Tibial artery (tissue), 4 donors: Measurements from ENCODE around the gene TTC19.
A peak's percentile ranks its signal among the peaks of the same experiment; 100 is the strongest.

ENCODE experiments used
- DNase-seq, 2 donors: peaks; one replicate each; pipeline ENCODE4 v3.0.0-alpha.2; 2019
- H3K27ac ChIP-seq, 2 donors: fragments of 200-600 bp; sonication (generic) in 1 of 2; 1 replicate in 1 of 2; 2 replicates in 1 of 2; pipeline ENCODE4 v1.5.1; 2018 to 2019; ENCODE audit warnings: mild to moderate bottlenecking in 1 of 2
- H3K27me3 ChIP-seq, 2 donors: fragments of 200-600 bp; sonication (generic) in 1 of 2; one replicate each; pipeline versions ENCODE4 v1.5.1 to v1.6.0; 2016 to 2019
- H3K36me3 ChIP-seq, 3 donors: fragments of 200-600 bp; sonication (generic) in 2 of 3; one replicate each; pipeline ENCODE4 v1.5.1; 2016 to 2019; ENCODE audit warnings: mild to moderate bottlenecking in 2 of 3
- H3K4me1 ChIP-seq, 4 donors: fragments of 200-600 bp; sonication (generic) in 2 of 4; 1 replicate in 3 of 4; 2 replicates in 1 of 4; pipeline ENCODE4 v1.5.1; 2016 to 2019
- H3K4me3 ChIP-seq, 2 donors: fragments of 200-600 bp; sonication (generic) in 1 of 2; 1 replicate in 1 of 2; 2 replicates in 1 of 2; pipeline ENCODE4 v1.5.1; 2018 to 2019; ENCODE audit warnings: mild to moderate bottlenecking in 2 of 2
- H3K9me3 ChIP-seq, 3 donors: fragments of 200-600 bp; sonication (generic) in 1 of 3; one replicate each; pipeline ENCODE4 v1.5.1; 2016 to 2019
- CTCF ChIP-seq, 2 experiments: fragments of 200-600 bp in 1 of 2; fragments of 450-650 bp in 1 of 2; IDR thresholded peaks; one replicate each; pipeline ENCODE4 v1.5.1; 2017 to 2019; ENCODE audit warnings: antibody characterized with exemption in 2 of 2, mild to moderate bottlenecking in 1 of 2, moderate library complexity in 1 of 2
- intact Hi-C: fragments of 100-400 bp; cut with DNase I; formaldehyde crosslinking; loops from one replicate; pipeline ENCODE4 v1.15.0; 2023; ENCODE audit warnings: low total_unique reads

The TTC19 gene

DNA sequence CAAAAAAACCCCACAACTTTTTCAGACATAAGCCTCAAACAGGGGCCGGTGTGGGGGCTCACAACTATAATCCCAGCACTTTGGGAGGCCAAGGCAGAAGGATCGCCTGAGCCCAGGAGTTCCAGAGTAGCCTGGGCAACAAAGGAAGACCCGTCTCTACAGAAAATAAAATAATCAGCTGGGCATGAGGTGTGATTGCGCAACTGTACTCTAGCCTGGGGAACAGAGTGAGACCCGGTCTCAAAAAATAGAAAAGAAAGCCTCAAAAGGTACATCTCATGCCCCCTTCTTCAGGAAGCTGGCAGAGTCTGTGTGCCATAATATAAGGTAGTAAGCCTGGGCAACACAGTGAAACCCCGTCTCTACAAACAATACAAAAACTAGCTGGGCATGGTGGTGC is 3.3 kb upstream of the TTC19 start:
- H3K9me3 ChIP-seq: no peaks in the 10 kb centered on the region
- no peaks in the 10 kb centered on the region for H3K27me3 ChIP-seq
- H3K36me3 ChIP-seq: peaks cover 8 to 30% (median 10%) of the 10 kb centered on the region in 3 donors
- no peak for DNase-seq
- peaks cover 0 to 15% (median 11%) of the 10 kb centered on the region in 4 donors for H3K4me1 ChIP-seq
- no peak for TF ChIP-seq CTCF (IDR thresholded peaks at IDR 0.05)
- intact Hi-C loops: loop anchor here (5.0 kb wide), 1 partner anchor 734 kb away; no protein-coding TSS in a partner anchor
- H3K27ac ChIP-seq: no peak overlapping the region
- no peak overlapping the region for H3K4me3 ChIP-seq

DNA sequence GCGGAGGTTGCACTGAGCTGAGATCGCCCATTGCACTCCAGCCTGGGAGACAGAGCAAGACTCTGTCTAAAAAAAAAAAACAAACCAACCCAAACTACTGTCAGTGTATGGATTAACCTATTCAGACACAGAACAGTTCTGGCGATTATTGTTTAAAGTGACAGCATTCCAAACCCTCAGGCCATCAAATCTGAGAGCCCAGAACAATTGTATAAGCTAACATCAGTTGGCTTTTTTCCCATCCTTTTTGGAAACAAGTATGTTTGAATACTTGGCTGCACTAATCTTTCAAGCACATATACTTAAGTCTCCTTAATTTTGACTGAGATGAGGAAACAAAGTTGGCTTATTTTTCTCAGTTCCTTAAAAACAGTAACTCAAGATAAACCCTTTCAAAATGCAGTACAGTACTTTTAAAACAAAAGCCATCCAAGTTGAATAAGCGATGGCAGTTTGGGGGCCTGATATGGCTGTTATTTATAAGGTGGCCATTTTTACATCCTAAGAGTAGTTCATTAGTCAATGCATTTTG is 1.5 kb upstream of the TTC19 start:
- no peak for TF ChIP-seq CTCF (IDR thresholded peaks at IDR 0.05)
- Histone ChIP-seq H3K36me3 (peaks cover 19 to 34% (median 20%) of the 10 kb centered on the region in 3 donors), H3K27me3 (no peaks in the 10 kb centered on the region), H3K4me1 (peaks cover 0 to 23% (median 15%) of the 10 kb centered on the region in 4 donors), H3K4me3 (peak overlapping the region; percentile 77 to 88), H3K9me3 (no peaks in the 10 kb centered on the region), H3K27ac (peak overlapping the region in 1 of 2 donors; percentile 93)
- DNase-seq: no peak
- intact Hi-C loops: loop anchor here (5.0 kb wide), 1 partner anchor 736 kb away; no protein-coding TSS in a partner anchor

DNA sequence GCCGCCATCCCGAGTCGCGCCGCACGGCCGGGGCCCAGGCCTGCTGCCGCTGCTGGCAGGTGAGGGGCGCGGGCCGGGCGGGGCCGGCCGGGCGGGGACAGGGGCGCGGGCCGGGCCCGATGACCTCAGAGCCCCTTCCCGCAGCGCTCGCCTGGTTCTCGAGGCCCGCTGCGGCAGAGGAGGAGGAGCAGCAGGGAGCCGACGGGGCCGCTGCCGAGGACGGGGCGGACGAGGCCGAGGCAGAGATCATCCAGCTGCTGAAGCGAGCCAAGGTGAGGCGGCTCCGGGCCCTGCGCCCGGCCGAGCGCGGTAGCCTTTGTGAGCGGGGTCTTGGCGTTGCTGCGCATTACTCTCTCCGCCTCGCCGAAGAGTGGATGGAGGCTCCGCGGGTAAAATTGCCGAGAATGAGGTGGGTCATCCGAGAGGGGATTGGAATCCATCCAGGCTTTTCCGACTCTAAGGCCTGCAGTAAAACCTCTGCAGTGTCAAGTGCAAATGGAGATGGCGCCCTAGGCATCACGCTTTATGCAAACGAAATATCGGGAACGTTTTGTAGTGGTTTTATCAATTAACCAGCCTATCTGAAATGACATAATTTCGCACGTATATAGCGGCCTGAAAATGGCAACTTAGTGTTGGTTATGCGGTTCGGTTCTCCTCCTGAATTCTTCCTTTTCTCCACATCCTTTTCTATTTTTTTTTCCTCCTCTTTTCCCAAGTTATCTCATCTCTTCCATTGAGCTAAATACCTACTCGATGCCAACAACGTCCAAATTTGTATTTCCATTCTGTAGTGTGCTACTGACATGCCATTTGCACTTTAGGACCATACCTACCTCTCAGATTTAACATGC is 577 bp downstream of the TTC19 start:
- Histone ChIP-seq H3K9me3 (no peaks in the 10 kb centered on the region), H3K27me3 (no peaks in the 10 kb centered on the region), H3K4me3 (peak overlapping the region; percentile 77 to 88), H3K36me3 (peaks cover 36 to 46% (median 40%) of the 10 kb centered on the region in 3 donors), H3K27ac (peak overlapping the region; percentile 91 to 93), H3K4me1 (peaks cover 0 to 23% (median 15%) of the 10 kb centered on the region in 4 donors)
- peak; percentile 24 to 74 for DNase-seq
- TF ChIP-seq CTCF (IDR thresholded peaks at IDR 0.05): no peak
- intact Hi-C loops: loop anchor here (5.0 kb wide), 1 partner anchor 738 kb away; no protein-coding TSS in a partner anchor

DNA sequence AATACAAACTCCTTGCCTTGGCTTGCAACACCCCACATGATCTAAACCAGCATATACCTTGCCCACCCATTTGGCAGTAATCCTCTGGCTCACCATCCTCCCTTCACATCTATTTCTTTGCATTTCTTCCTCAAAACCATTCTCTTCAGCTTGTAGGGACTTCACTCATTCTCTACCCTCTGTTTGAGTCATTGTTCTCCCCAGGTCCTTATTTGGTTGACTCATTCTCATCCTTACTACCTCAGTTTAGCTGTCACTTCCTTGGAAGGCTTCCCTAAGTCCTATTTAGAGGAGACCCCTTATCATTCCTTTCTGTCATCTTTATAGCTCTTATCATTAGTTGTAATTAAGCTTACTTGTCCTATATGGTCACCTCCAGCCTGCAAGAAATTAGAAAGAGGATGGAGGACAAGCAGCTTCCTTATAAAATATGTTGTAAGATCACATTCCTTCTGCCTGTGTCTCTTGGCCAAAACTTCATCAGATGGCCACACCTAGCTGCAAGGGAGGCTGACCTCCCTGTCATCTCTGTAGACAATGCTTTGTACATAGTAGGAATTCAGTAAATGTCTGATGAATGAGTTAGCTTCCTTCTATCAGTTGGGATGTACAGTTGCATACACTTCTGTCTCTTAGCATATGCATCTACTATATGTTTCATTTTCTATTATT is 1.7 kb downstream of the TTC19 start:
- peak overlapping the region; percentile 77 to 88 for H3K4me3 ChIP-seq
- H3K27ac ChIP-seq: no peak overlapping the region
- no peaks in the 10 kb centered on the region for H3K27me3 ChIP-seq
- no peak for TF ChIP-seq CTCF (IDR thresholded peaks at IDR 0.05)
- intact Hi-C loops: no loop called here
- peaks cover 48 to 56% (median 52%) of the 10 kb centered on the region in 3 donors for H3K36me3 ChIP-seq
- DNase-seq: no peak
- no peaks in the 10 kb centered on the region for H3K9me3 ChIP-seq
- H3K4me1 ChIP-seq: peaks cover 0 to 23% (median 15%) of the 10 kb centered on the region in 4 donors

DNA sequence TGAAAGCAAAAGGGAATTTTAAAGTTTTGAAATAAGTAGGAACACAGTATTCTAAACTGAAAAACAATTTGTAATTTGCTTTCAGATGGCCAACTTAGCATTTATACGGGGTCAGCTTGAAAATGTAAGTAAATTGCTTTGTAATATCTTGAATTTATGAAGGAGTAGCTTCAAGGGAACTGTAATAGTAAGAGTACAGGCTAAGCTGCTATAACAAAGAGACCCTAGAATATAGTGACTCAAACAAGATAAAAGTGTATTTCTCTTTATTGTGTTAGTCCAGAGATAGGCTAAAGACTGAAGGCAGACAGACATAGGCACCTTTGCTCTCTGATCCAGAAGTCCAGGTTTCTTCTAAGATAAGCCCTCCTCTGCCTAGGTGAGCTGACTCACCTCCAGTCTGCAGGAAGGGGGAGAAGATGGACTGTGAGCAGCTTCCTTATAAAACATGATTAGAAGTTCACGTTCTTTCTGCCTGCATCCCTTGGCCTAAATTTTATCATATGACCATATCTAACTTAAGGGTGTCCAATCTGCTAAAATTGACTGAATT is 3.2 kb downstream of the TTC19 start:
- intact Hi-C loops: no loop called here
- Histone ChIP-seq H3K27ac (no peak overlapping the region), H3K36me3 (peaks cover 59 to 66% (median 61%) of the 10 kb centered on the region in 3 donors), H3K4me1 (peaks cover 0 to 23% (median 15%) of the 10 kb centered on the region in 4 donors), H3K27me3 (no peaks in the 10 kb centered on the region), H3K4me3 (no peak overlapping the region), H3K9me3 (no peaks in the 10 kb centered on the region)
- TF ChIP-seq CTCF (IDR thresholded peaks at IDR 0.05): no peak
- no peak for DNase-seq
